GM06990 (cell line): ENCODE measurements around the gene ISM1.

Source experiments
- DNase-seq: peaks from one replicate; pipeline ENCODE4 v3.0.0-alpha.2; 2011; ENCODE audit not compliant: insufficient read length; ENCODE audit errors: extremely low read depth
- H3K27me3 ChIP-seq: replicated peaks from 2 replicates; pipeline ENCODE4 v1.6.0; 2011; ENCODE audit warnings: low read length; ENCODE audit not compliant: control insufficient read depth, insufficient read depth
- H3K36me3 ChIP-seq: 2 replicates; pipeline ENCODE4 v1.5.1; 2011; ENCODE audit warnings: low read length; ENCODE audit not compliant: control insufficient read depth, insufficient read depth
- H3K4me3 ChIP-seq: replicated peaks from 2 replicates; pipeline ENCODE4 v1.5.1; 2011; ENCODE audit warnings: low read depth, mild to moderate bottlenecking, control low read depth, low read length
- CTCF ChIP-seq: IDR thresholded peaks from 2 replicates; pipeline ENCODE4 v1.5.1; 2011; ENCODE audit warnings: low read length, control low read depth, mild to moderate bottlenecking, inconsistent platforms; ENCODE audit not compliant: insufficient read depth, poor library complexity, severe bottlenecking

The ISM1 gene

DNA sequence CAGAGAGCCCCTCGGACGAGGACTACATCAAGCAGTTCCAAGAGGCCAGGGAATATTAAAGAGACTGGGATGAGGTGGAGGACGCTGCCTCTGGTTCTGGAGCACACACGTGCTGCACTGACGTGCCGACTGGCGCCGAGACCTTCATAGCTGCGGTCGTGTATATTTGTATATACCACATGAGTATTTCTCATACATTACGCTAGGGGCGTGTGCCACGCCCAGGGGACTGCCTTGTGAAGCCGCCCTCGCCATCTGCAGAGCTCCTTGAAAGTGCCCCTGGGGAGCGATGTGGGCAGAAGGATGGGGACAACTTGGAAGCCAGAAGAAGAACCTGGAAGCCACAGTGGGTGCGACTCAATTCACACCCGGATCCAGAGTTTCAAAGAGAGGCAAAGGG is 78.3 kb downstream of the ISM1 start:
- no peak for TF ChIP-seq CTCF
- no peak for DNase-seq
- H3K4me3 ChIP-seq: no peak overlapping the region
- H3K36me3 ChIP-seq: no peaks in the 10 kb centered on the region
- no peaks in the 10 kb centered on the region; the same call in 1 of the 2 replicates for H3K27me3 ChIP-seq

DNA sequence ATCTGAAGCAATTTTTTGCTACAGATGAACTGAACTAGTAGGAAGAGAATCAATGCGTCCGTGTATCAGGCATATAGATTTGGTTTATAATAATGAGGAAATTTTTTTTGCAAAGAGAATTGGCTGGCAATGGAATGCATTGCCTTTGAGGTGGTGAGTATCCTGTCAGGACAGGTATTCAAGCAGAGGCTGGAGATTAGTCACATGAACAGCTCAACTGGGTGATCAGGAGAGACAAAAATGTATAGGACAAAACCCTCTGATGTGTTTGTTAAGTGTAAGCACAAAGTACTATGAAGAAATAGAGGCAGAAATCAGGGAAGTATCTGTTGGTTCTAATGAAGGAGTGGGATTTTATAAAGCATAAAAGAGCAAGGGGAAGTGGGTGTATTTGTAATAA is 80.5 kb downstream of the ISM1 start:
- Histone ChIP-seq H3K36me3 (no peaks in the 10 kb centered on the region), H3K4me3 (no peak overlapping the region), H3K27me3 (no peaks in the 10 kb centered on the region)
- TF ChIP-seq CTCF: no peak
- no peak for DNase-seq

GRCh38 chr20:13302647-13303450 is 81.8 kb downstream of the ISM1 start:
- peak; percentile 84 for TF ChIP-seq CTCF
- no peaks in the 10 kb centered on the region; the same call in 1 of the 2 replicates for H3K27me3 ChIP-seq
- H3K36me3 ChIP-seq: no peaks in the 10 kb centered on the region
- H3K4me3 ChIP-seq: no peak overlapping the region
- DNase-seq: no peak

- Histone ChIP-seq H3K4me3 (no peak overlapping the region), H3K27me3 (no peaks in the 10 kb centered on the region; the same call in 1 of the 2 replicates), H3K36me3 (no peaks in the 10 kb centered on the region)
- DNase-seq: no peak
- no peak for TF ChIP-seq CTCF
Measured at GRCh38 chr20:13305284-13305683, 84.2 kb downstream of the ISM1 start.

DNA sequence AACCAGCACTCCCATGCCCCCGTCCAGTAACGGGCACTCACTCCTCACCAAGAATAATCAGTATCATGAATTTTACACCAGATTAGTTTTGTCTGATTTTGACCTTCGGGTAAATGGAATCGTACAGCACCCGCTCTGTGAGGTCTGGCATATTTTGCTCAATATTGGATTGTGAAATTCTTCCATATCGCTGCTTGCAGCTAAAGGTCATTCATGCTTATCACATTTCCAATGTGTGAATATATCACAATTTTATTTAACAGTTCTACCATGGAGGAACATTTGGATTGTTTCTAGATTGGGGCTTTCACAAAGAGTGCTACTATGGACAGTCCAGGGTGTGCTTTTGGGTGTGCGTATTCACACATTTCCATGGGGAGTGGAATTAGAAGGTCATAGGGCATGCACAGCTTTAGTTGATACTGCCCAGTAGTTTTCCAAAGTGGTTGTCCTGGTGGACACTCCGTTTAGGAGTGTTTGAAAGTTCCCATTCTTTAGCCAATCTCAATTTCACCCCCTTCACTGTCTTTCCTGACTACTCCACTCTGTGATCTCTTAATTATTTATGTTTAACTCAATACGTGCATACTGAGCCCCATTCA is 86.6 kb downstream of the ISM1 start:
- DNase-seq: no peak
- H3K36me3 ChIP-seq: no peaks in the 10 kb centered on the region
- no peaks in the 10 kb centered on the region; the same call in 1 of the 2 replicates for H3K27me3 ChIP-seq
- H3K4me3 ChIP-seq: no peak overlapping the region
- TF ChIP-seq CTCF: no peak
